Uterus (tissue), 4 donors: ENCODE results near the gene DSG1. TPM values are rescaled to one million over a fixed set of nuclear protein-coding genes. Genes with fewer than 3 reads are reported as not detected.
"Not testable (repeated sequence)": the region's sequence is repeated elsewhere in the genome, so short reads cannot be mapped to it uniquely, and the experiment has no call there.

Source experiments
- DNase-seq, 2 donors: peaks; one replicate each; pipeline ENCODE4 v3.0.0-alpha.2; 2019 to 2020
- H3K27ac ChIP-seq, 2 donors: fragments of 200-600 bp; sonication (generic); 1 replicate in 1 of 2; 2 replicates in 1 of 2; pipeline ENCODE4 v1.5.1; 2016 to 2018
- H3K27me3 ChIP-seq, 2 donors: fragments of 200-600 bp; sonication (generic); one replicate each; pipeline ENCODE4 v1.5.1; 2018 to 2019; ENCODE audit warnings: control low read depth in 1 of 2
- H3K36me3 ChIP-seq, 2 donors: fragments of 200-600 bp; sonication (generic); one replicate each; pipeline ENCODE4 v1.5.1; 2019; ENCODE audit warnings: control low read depth in 1 of 2
- H3K4me1 ChIP-seq, 2 donors: fragments of 200-600 bp; sonication (generic); one replicate each; pipeline ENCODE4 v1.5.1; 2018 to 2019; ENCODE audit warnings: control low read depth in 1 of 2
- H3K4me3 ChIP-seq, 2 donors: fragments of 200-600 bp; sonication (generic); 1 replicate in 1 of 2; 2 replicates in 1 of 2; pipeline ENCODE4 v1.5.1; 2018 to 2019; ENCODE audit warnings: mild to moderate bottlenecking in 1 of 2
- H3K9me3 ChIP-seq, 2 donors: fragments of 200-600 bp; sonication (generic); one replicate each; pipeline ENCODE4 v1.5.1; 2019; ENCODE audit warnings: control low read depth in 1 of 2
- CTCF ChIP-seq, 4 experiments: fragments of 200-600 bp in 2 of 4; fragments of 450-650 bp in 2 of 4; sonication (generic) in 2 of 4; IDR thresholded peaks; one replicate each; pipeline ENCODE4 v1.5.1; 2016 to 2019; ENCODE audit warnings: antibody characterized with exemption in 4 of 4, mild to moderate bottlenecking in 2 of 4, moderate library complexity in 1 of 4
- POLR2A ChIP-seq, 2 donors: fragments of 450-650 bp; IDR thresholded peaks; one replicate each; pipeline ENCODE4 v1.6.1; 2016; ENCODE audit warnings: antibody characterized with exemption in 2 of 2, mild to moderate bottlenecking in 1 of 2, moderate library complexity in 1 of 2
- intact Hi-C: fragments of 100-400 bp; cut with DNase I; formaldehyde crosslinking; loops from one replicate; pipeline ENCODE4 v1.15.1; 2023; ENCODE audit warnings: low total_unique reads
- total RNA-seq, 4 donors: library from RNA; depleted of rRNA in 3 of 4; stranded (reverse); fragments of >200 nt in 3 of 4; gene quantifications; one replicate each; pipeline versions ENCODE4 v1.1.0 to v1.2.4, GENCODE V29; 2014 to 2023
- donor health status: DM: yes; HTN: yes; CAD: no.

The DSG1 gene
- total RNA-seq, 4 donors from 2014 or later = 0.14 TPM; not detected in 3

DNA sequence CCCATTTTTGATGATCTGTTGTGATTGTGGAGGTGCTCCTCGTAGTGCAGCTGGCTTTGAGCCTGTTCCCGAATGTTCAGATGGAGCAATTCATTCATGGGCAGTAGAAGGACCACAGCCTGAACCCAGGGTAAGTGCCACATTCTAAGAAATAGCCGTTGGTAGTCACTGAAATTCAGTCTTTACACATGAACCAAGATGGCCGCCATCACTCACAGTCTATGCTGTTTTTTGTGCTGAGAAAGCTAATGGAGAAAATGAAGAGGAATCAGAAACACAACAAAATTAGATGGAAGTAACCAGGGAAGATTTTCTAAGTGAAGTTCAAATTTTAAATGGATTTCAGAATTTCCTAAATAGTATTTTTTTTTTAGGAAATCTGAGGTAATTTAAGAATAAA lies 25.5 kb downstream of the DSG1 start:
- no peak for DNase-seq
- intact Hi-C loops = no loop called here
- no peak overlapping the region for H3K27ac ChIP-seq
- H3K36me3 ChIP-seq = no peaks in the 10 kb centered on the region
- TF ChIP-seq POLR2A (IDR thresholded peaks at IDR 0.05) (no peak), CTCF (IDR thresholded peaks at IDR 0.05) (no peak)
- no peaks in the 10 kb centered on the region for H3K9me3 ChIP-seq
- H3K4me3 ChIP-seq = no peak overlapping the region
- no peaks in the 10 kb centered on the region for H3K4me1 ChIP-seq
- peaks cover 0 to 3% of the 10 kb centered on the region in 2 donors for H3K27me3 ChIP-seq

DNA sequence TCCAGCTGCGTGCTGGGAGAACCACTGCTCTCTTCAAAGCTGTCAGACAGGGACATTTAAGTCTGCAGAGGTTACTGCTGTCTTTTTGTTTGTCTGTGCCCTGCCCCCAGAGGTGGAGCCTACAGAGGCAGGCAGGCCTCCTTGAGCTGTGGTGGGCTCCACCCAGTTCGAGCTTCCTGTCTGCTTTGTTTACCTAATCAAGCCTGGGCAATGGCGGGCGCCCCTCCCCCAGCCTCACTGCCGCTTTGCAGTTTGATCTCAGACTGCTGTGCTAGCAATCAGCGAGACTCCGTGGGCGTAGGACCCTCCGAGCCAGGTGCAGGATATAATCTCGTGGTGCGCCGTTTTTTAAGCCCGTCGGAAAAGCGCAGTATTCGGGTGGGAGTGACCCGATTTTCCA lies 35.4 kb downstream of the DSG1 start:
- DNase-seq, H3K27me3 ChIP-seq, H3K27ac ChIP-seq, H3K36me3 ChIP-seq, intact Hi-C loops, H3K9me3 ChIP-seq, H3K4me1 ChIP-seq, H3K4me3 ChIP-seq: not testable (repeated sequence)

GRCh38 chr18:31354990-31355389 lies 37.0 kb downstream of the DSG1 start:
- intact Hi-C loops = no loop called here
- Histone ChIP-seq H3K9me3 (no peaks in the 10 kb centered on the region), H3K27me3 (no peaks in the 10 kb centered on the region), H3K36me3 (no peaks in the 10 kb centered on the region), H3K4me3 (no peak overlapping the region), H3K4me1 (no peaks in the 10 kb centered on the region), H3K27ac (no peak overlapping the region)
- DNase-seq = no peak
- TF ChIP-seq POLR2A (IDR thresholded peaks at IDR 0.05) = no peak
- TF ChIP-seq CTCF (IDR thresholded peaks at IDR 0.05) = no peak

DNA sequence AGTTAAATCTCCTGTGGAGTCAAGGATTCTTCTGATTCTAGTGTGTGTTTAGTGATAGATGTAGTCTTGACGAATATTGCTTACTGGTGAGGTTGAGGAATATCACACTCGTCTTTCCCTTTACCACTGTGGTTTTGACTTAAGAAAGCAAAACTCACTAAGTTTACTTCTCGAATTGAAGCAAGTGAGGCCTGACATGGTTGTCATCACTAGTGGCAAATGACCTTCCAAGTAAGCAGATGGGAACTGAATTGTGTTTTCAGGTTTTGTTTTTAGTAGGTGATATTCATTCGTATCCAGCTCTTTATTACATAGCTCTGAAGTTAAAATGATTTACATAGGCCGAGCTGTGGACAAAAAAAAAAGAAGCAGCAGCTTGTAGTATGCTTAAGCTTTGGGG lies 38.1 kb downstream of the DSG1 start:
- Histone ChIP-seq H3K27me3 (no peaks in the 10 kb centered on the region), H3K27ac (no peak overlapping the region), H3K9me3 (no peaks in the 10 kb centered on the region), H3K4me3 (no peak overlapping the region), H3K36me3 (no peaks in the 10 kb centered on the region), H3K4me1 (no peaks in the 10 kb centered on the region)
- intact Hi-C loops = no loop called here
- no peak for DNase-seq
- TF ChIP-seq CTCF (IDR thresholded peaks at IDR 0.05) (no peak), POLR2A (IDR thresholded peaks at IDR 0.05) (no peak)

DNA sequence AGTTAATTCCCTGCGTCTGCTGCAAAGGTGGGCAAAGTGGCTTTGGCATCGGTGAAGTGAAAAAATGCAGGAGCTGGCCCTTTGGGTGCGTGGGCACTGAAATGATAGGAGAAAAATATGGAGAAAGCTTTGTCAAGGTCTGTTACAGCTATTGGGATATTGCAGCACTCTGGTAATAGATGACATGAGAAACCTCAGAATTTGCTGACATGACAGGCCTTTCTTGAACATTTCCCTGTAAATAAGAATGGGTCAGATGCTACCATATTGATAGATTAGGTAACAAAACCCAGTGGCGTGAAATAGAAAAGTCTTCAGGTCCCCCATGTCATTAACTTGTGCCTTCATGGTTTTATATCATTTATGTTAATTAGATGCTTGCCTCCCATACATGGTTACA lies 46.2 kb downstream of the DSG1 start:
- no peak for DNase-seq
- intact Hi-C loops = no loop called here
- TF ChIP-seq POLR2A (IDR thresholded peaks at IDR 0.05) (no peak), CTCF (IDR thresholded peaks at IDR 0.05) (no peak)
- Histone ChIP-seq H3K4me1 (no peaks in the 10 kb centered on the region), H3K27me3 (no peaks in the 10 kb centered on the region), H3K9me3 (no peaks in the 10 kb centered on the region), H3K4me3 (no peak overlapping the region), H3K36me3 (no peaks in the 10 kb centered on the region), H3K27ac (no peak overlapping the region)

DNA sequence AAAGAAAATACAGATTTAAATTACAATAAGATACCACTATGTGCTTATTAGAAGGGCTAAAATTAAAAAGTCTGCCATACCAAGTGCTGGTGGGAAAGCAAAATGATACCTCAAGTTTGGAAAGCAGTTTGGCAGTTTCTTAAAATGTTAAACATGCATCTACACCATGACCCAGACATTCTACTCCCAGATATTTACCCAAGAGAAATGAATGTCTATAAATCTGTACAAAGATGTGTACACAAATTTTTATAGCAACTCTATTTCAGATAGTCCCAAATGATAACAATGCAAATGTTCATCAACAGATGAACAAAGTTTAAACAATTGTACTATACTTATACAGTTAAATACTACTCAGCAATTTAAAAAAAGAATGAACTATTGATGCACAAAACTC lies 51.5 kb downstream of the DSG1 start:
- H3K4me1 ChIP-seq = no peaks in the 10 kb centered on the region
- no peak overlapping the region for H3K4me3 ChIP-seq
- no peaks in the 10 kb centered on the region for H3K27me3 ChIP-seq
- no peaks in the 10 kb centered on the region for H3K9me3 ChIP-seq
- no peak for DNase-seq
- TF ChIP-seq CTCF (IDR thresholded peaks at IDR 0.05) (no peak), POLR2A (IDR thresholded peaks at IDR 0.05) (no peak)
- H3K36me3 ChIP-seq = no peaks in the 10 kb centered on the region
- intact Hi-C loops = no loop called here
- no peak overlapping the region for H3K27ac ChIP-seq
